ENCODE results near the gene PTPRN2.
"Not testable (repeated sequence)": the region's sequence is repeated elsewhere in the genome, so short reads cannot be mapped to it uniquely, and the experiment has no call there.

The PTPRN2 gene

GRCh38 chr7:157792241-157793086, 795.2 kb downstream of the PTPRN2 start:
- DNase-seq: no peak

- DNase-seq: no peak
These were observed 796.0 kb downstream of the PTPRN2 start for GRCh38 chr7:157791666-157792065.

- no peak for DNase-seq
These were observed 796.4 kb downstream of the PTPRN2 start for GRCh38 chr7:157791261-157791660.

GRCh38 chr7:157789942-157790341, 797.7 kb downstream of the PTPRN2 start:
- DNase-seq: no peak

GRCh38 chr7:157789094-157789493, 798.5 kb downstream of the PTPRN2 start:
- DNase-seq: no peak

GRCh38 chr7:157788573-157788972, 799.0 kb downstream of the PTPRN2 start:
- no peak for DNase-seq

GRCh38 chr7:157787275-157787701, 800.3 kb downstream of the PTPRN2 start:
- no peak for DNase-seq

GRCh38 chr7:157786375-157787274, 801.0 kb downstream of the PTPRN2 start:
- no peak for DNase-seq

- DNase-seq: no peak
These were observed 802.0 kb downstream of the PTPRN2 start for GRCh38 chr7:157785486-157786186.

- DNase-seq: no peak
These were observed 802.6 kb downstream of the PTPRN2 start for GRCh38 chr7:157784979-157785441.

GRCh38 chr7:157784041-157784835, 803.4 kb downstream of the PTPRN2 start:
- no peak for DNase-seq

GRCh38 chr7:157782041-157782440, 805.6 kb downstream of the PTPRN2 start:
- DNase-seq: no peak

- no peak for DNase-seq
These were observed 806.9 kb downstream of the PTPRN2 start for GRCh38 chr7:157780721-157781120.

- DNase-seq: no peak
These were observed 807.3 kb downstream of the PTPRN2 start for GRCh38 chr7:157780312-157780711.

GRCh38 chr7:157779206-157779605, 808.4 kb downstream of the PTPRN2 start:
- DNase-seq: no peak

- not testable (repeated sequence) for DNase-seq
These were observed 810.3 kb downstream of the PTPRN2 start for GRCh38 chr7:157777194-157777762.

- no peak for DNase-seq
These were observed 811.9 kb downstream of the PTPRN2 start for GRCh38 chr7:157775560-157776332.

- no peak for DNase-seq
These were observed 812.5 kb downstream of the PTPRN2 start for GRCh38 chr7:157775021-157775559.

GRCh38 chr7:157774495-157774894, 813.1 kb downstream of the PTPRN2 start:
- DNase-seq: no peak

- no peak for DNase-seq
These were observed 814.3 kb downstream of the PTPRN2 start for GRCh38 chr7:157773361-157773760.

Measured in effector CD4-positive, alpha-beta T cell (primary cell).